Activated CD4-positive, alpha-beta T cell treated with anti-CD3 and anti-CD28 coated beads, Interleukin-2, amount 50 U/mL, for 48 hours (primary cell): ENCODE data around the gene HEXB.
"Not testable (repeated sequence)": the region's sequence is repeated elsewhere in the genome, so short reads cannot be mapped to it uniquely, and the experiment has no call there.

ENCODE experiments used
- DNase-seq, 2 experiments: peaks; one replicate each; pipeline ENCODE4 v3.0.0-alpha.2; 2020

HEXB gene

DNA sequence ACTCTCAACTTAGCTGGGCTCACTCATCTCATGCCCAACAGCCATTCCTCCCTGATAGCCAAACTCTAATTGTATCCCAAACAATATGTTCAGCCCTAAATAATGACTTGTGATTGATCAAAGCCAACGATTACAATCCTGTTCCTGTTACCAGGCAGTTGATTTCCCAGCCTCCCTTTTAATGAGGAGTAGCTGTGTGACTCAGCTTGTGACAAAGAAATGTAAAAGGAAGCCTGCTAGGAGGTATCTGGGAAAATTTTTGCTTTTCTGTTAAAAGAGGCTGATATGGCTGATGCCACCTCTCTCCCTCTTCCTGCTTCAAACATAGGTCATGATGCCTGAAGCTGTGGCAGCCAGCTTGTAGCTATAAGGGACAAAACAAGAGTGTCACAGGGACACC lies 24.9 kb upstream of the HEXB start:
- DNase-seq, result no peak

DNA sequence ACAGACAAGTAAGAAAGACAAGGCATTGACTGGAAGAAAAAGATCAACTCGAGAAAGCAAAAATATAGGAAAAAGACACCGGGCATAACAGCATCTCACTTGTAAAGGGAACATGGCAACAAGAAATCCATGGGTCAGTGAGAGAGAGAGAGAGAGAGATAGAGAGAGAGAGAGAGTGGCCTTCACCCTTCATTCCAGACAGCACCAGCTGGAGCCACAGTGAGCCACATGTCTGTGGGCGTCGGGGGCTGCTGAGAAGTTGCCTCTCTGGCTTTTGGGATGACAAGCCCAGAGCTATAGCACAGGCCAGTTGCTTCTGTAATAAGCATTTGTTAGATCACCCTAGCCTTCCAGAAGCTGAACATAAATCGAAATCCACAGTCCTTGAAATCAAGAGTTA lies 24.2 kb upstream of the HEXB start:
- no peak for DNase-seq

- DNase-seq, result no peak
These were observed 20.5 kb upstream of the HEXB start for GRCh38 chr5:74664551-74664950.

DNA sequence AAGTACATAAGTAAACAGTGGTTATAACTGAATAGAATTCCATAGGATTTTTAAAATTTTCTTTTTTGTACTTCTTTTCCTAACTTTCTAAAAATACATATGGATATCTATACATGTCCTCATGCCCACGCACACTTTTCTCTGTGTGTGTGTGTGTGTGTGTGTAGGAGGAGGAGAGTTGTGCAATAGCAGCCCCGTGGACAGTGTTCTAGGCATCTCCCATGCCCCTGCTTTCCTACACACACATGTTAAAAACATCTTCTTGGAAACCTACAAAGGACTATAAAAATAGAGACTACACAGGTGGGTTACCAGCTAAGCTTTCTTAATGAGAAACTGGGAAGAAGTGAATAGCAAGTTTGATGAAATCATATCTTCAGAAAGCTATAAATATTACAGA lies 19.8 kb upstream of the HEXB start:
- DNase-seq, result no peak

DNA sequence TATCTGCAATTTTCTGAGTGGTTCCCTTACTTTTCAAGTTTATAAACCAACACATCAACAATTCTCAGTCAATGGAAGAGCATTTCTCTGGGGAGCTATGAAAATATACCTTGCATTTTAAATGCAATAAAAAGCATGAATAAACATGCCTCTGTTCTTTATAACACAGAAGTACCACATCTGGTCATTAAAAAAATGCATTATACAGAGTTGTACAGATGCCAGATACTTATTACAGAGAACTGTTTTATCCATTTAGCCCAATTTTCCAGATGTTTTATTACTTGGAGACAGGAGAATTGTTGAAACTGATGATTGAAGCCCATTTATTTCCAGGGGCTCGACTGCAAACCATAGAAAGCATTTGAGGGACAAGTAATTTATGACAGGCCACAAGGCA lies 19.2 kb upstream of the HEXB start:
- no peak for DNase-seq

GRCh38 chr5:74667396-74667795 lies 17.6 kb upstream of the HEXB start:
- DNase-seq, result no peak

DNA sequence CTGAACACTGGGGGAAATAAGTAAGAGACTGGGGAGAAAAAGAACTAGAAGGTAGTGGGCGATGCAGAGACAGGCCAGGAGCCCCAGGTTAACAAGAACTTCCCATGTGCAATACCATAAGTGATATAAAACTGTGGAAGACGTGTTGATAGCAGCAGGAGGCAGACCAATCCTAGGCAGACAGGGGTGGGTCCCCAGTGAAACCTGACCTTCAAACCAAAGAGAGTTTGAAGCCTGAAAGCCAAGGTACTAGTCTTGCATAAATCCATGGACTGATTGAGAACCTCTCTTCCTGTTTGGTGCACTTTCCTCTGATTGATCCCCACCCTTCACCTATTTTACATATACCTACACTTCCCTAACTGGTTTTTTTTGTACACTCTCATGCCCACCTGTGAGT lies 15.2 kb upstream of the HEXB start:
- no peak for DNase-seq

GRCh38 chr5:74670396-74671038 lies 14.5 kb upstream of the HEXB start:
- DNase-seq, result no peak

- no peak for DNase-seq
These were observed 12.7 kb upstream of the HEXB start for GRCh38 chr5:74672215-74672877.

- DNase-seq, result no peak
These were observed 11.8 kb upstream of the HEXB start for GRCh38 chr5:74673011-74673790.

- DNase-seq, result not testable (repeated sequence)
These were observed 8.6 kb upstream of the HEXB start for GRCh38 chr5:74676466-74676865.

DNA sequence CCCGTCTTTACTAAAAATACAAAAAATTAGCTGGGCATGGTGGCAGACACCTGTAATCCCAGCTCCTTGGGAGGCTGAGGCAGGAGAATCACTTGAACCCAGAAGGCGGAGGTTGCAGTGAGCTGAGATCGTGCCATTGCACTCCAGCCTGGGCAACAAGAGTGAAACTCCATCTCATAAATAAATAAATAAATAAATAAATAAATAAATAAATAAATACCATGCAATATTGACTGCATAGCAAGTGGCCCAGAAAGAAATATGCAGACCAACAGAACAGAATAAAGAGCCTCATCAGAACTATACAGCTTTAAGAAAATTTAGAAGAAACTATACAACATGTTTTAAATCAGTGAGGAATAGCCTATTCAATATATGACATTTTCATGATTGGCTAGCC lies 6.9 kb upstream of the HEXB start:
- DNase-seq, result not testable (repeated sequence)

DNA sequence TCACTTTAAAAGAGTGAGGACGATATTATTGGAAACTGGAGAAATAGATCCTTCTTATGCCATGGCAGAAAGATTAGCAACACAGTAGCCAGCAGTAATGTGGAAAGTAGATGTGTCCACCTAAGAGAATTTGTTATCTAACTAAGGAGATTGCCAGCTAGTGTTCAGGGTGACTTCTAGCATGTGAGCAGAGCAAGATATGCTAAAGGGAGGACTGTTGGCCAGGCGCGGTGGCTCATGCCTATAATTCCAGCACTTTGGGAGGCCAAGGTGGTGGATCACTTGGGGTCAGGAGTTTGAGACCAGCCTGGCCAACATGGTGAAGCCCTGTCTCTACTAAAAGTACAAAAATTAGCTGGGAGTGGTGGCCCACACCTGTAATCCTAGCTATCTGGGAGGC lies 5.7 kb upstream of the HEXB start:
- DNase-seq, result not testable (repeated sequence)

DNA sequence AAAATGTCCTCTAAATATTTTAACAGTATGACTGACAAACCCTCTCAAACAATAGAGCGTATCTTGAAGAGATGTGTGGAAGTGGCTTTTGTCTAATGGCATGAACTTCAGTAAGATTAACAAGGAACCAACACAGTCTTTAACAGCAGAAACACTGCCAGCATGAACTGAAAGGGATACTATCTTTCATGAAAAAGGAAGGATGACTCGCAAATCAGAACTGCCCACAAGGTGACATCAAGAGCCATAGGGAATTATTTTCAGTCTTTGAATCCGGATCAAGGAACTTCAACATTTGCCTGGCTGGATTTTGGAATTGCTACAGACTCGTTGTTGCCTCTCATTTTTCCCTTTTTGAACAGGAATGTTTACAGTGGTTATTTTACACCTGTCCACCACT lies 5.1 kb upstream of the HEXB start:
- DNase-seq, result no peak

DNA sequence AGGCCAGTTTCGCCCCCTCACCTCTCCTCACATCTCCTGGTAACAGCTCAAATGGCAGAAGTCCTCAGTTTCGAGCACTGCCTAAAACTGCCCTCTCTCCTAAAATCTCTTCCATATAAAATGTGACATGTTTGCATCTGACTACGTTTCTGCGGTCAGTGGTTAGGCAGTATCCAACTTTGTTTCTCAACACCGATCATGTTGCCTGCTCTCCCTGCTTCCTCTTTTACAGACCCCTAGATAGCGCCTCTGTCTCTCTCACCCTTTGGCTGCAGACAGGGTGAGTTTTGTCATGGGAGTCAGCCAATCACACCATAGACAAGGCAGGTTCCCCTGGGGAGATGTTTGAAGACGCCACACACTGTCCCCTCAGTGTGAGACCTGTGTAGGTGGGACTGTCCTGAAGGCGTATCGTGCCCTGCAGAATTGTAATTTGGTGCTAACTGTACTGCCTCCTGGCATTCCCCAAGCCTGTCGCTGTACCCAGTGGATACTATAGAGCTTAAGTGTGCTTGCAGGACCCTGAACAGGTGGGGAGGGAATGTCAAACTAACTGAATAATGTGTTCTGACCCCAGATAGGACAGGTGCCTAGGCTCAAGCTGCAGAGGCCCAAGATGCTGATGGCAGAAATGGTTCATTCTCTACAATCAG lies 1.1 kb downstream of the HEXB start:
- peak in 1 of 2 experiments; percentile 4 for DNase-seq

DNA sequence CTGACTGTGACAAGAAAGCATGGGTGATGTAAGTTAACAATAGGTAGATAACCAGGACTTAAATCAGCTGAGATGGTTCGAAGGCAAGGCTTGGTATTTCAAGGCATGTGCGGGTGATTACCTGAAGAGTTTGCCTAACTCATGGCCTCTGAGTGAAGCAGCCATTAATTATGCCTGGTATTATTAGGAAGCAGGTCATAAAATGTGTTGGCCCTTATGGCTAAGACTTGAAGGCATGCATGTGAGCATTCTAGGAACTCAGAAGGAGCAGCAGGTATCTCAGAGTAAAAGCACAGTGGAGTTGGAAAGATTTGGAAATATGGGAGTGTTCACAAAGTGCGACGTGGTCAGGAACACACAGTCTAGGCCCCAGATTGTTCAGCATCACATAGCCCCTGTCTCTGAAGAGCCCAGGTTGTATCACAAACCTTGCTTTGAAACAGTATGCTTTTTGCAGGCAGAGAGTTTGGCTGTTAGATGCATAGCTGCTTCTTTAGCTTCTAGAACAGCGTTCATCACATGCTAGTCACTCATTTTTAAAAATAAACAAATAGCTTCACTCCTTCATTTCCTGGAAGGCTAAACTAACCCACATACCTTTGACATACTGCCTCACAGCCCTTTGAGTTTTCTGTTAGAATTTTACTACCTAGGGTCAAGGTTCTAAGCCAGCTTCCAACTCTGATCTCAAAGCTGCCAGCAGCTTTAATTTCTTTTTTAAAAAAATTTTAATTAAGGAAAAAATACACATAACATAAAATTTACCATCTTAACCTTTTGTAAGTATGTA lies 2.1 kb downstream of the HEXB start:
- DNase-seq, result no peak

GRCh38 chr5:74693191-74693590 lies 8.2 kb downstream of the HEXB start:
- DNase-seq, result no peak

- DNase-seq, result no peak
These were observed 32.6 kb downstream of the HEXB start for GRCh38 chr5:74717596-74717995.

- DNase-seq, result no peak
These were observed 37.2 kb downstream of the HEXB start for GRCh38 chr5:74722271-74722670.

DNA sequence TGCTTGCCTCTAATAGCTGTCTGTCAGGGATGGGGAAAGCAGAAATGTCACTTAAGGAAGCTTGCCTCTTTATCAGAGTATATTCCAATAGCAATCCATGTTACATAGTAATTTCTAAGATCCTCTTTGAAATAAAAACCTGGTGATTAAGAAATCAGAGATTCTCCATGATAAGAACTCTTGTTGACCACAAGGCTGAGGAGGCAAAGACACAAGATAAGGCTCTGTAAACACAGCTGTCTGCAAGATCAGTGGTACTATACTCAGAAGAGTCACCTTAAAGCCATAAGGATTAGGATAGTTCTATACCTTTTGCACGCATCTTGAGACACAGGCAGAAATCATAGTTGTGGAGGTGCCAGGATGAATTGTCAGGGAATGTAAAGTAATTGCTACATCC lies 40.3 kb downstream of the HEXB start:
- no peak for DNase-seq

DNA sequence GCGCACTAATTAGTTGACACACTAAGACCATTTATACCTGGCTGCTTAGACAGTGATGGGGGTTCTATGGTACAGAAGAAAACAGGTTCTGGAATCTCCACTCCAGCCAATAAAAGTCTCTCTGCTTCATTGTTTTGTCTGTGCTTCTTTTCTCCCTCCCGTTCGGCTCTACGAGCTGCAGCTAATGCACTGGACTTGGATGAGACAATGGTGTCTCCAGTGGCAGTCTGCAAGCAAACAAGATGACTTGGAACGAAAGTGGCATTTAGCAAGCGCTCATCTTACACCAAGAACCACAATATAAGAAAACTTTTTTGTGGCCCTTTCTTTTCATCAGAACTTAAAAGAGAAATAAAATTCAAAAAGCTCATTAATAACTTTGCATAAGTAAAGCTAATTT lies 51.7 kb downstream of the HEXB start:
- DNase-seq, result no peak

DNA sequence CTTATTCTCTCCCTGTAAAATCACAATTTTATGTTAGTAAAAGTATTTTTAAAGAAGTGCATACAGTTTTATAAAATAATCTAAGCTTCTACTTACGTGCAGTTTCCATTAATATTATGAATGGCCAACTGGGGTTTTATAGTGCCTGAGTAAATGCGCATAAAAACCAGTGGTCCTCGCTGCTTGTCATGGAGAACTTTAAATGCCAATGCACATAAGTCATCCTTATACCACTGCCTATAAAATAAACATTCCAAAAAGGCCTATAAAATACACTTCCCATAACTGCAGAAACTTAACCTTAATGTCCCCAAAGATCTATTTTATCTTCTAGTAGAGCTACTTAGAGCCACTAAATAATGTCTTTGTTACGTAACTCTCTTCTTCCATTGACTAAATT lies 53.4 kb downstream of the HEXB start:
- no peak for DNase-seq

DNA sequence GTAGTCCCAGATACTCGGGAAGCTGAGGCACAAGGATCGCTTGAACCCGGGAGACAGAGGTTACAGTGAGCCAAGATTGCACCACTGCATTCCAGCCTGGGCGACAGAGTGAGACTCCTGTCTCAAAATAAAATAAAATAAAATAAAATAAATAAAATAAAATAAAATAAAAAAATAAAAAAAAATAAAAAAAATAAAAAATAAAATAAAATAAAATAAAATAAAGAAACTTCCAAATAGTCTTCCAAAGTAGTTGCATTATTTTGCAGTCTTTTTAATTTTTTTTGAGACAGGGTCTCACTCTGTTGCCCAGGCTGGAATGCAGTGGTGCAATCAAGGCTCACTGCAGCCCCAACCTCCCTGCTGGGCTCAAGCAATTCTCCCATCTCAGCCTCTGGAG lies 63.7 kb downstream of the HEXB start:
- not testable (repeated sequence) for DNase-seq
